Measurements from ENCODE around the gene FOXI1. TPM values are rescaled to one million over a fixed set of nuclear protein-coding genes. Genes with fewer than 3 reads are reported as not detected.

FOXI1 gene
- total and polyA plus RNA-seq, 2 donors (not counting 3 experiments of a cell fraction or from before 2014, with no cell fraction given), result not detected

DNA sequence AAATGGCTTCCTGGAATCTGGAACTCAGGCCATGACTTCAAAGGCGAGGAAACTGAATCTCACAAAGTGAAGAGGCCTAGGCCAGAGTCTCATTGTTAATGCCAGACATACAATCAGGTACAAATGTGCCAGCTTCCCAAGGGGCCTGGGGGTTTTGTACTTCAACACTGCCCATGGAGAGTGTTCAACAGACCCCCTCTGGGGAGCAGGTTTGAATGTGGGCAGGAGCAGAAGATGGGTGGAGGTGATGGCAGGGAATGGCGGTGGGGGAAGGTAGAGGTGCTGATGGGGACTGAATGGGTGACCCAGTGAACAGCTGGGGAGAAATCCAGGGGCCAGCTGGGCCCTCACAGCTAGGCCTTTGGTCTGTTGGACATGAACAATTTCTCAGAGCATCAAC, 12.0 kb downstream of the FOXI1 start:
- TF ChIP-seq POLR2AphosphoS5 (IDR thresholded peaks at IDR 0.05; ENCODE audit: insufficient read depth, low read depth, low read length) (no peak), POLR2A (IDR thresholded peaks at IDR 0.05; ENCODE audit: low read depth, low read length) (no peak), MAX (IDR thresholded peaks at IDR 0.05; ENCODE audit: insufficient read depth, insufficient read length) (no peak), FOS (IDR thresholded peaks at IDR 0.05; ENCODE audit: borderline replicate concordance, insufficient read depth, low read length) (no peak), JUN (IDR thresholded peaks at IDR 0.05; ENCODE audit: borderline replicate concordance, insufficient read depth, insufficient read length, low read depth) (no peak), EZH2 (IDR thresholded peaks at IDR 0.05; ENCODE audit: borderline replicate concordance, low read depth, low read length, severe bottlenecking) (no peak), MYC (IDR thresholded peaks at IDR 0.05; ENCODE audit: low read depth, low read length) (no peak), GATA2 (IDR thresholded peaks at IDR 0.05; ENCODE audit: insufficient read depth, insufficient read length, low read depth, low read length) (no peak)
- TF ChIP-seq, protein P1, sequence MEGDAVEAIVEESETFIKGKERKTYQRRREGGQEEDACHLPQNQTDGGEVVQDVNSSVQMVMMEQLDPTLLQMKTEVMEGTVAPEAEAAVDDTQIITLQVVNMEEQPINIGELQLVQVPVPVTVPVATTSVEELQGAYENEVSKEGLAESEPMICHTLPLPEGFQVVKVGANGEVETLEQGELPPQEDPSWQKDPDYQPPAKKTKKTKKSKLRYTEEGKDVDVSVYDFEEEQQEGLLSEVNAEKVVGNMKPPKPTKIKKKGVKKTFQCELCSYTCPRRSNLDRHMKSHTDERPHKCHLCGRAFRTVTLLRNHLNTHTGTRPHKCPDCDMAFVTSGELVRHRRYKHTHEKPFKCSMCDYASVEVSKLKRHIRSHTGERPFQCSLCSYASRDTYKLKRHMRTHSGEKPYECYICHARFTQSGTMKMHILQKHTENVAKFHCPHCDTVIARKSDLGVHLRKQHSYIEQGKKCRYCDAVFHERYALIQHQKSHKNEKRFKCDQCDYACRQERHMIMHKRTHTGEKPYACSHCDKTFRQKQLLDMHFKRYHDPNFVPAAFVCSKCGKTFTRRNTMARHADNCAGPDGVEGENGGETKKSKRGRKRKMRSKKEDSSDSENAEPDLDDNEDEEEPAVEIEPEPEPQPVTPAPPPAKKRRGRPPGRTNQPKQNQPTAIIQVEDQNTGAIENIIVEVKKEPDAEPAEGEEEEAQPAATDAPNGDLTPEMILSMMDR (IDR thresholded peaks at IDR 0.05; ENCODE audit: extremely low read depth in 1 of 2, insufficient read depth in 1 of 2, low read depth in 1 of 2, low read length in 2 of 2), result no peak
- intact Hi-C loops (cut with micrococcal nuclease) (no loop called here), dilution Hi-C loops (cut with MboI; ENCODE audit: extremely low pct_ligation_motif_present, low sequenced_read_pairs) (no loop called here)
- H3K9me1 ChIP-seq (replicated peaks; ENCODE audit: control insufficient read depth, extremely low read depth, insufficient read depth, low read length), result no peaks in the 10 kb centered on the region
- H3K27me3 ChIP-seq (ENCODE audit: control insufficient read depth in 2 of 2, insufficient read depth in 2 of 2, low read length in 2 of 2), result no peaks in the 10 kb centered on the region
- FAIRE-seq (no peak), DNase-seq (ENCODE audit: low read depth, low spot score) (no peak)
- H3K4me2 ChIP-seq (ENCODE audit: insufficient read depth, low read length), result no peak overlapping the region
- no peaks in the 10 kb centered on the region for H3K79me2 ChIP-seq (ENCODE audit: control insufficient read depth, insufficient read depth, low read length)
- CTCF ChIA-PET, result no interaction called here
- no peak overlapping the region for H3K4me3 ChIP-seq (replicated peaks in 1 of 3; ENCODE audit: insufficient read depth in 1 of 3, low read depth in 1 of 3, low read length in 3 of 3)
- POLR2A ChIA-PET, result no interaction called here
- peaks cover 8% of the 10 kb centered on the region for H3K4me1 ChIP-seq (ENCODE audit: control insufficient read depth, extremely low read depth, insufficient read depth, low read length)
- BruUV-seq (replicated peaks), result no TSS peak
- no peak overlapping the region for H3K9ac ChIP-seq (replicated peaks; ENCODE audit: extremely low read depth, insufficient read depth, low read length)
- H3K36me3 ChIP-seq (ENCODE audit: control insufficient read depth in 2 of 2, extremely low read depth in 1 of 2, insufficient read depth in 2 of 2, low read length in 2 of 2), result no peaks in the 10 kb centered on the region
- no peaks in the 10 kb centered on the region for H3K9me3 ChIP-seq (replicated peaks; ENCODE audit: control insufficient read depth, insufficient read depth, low read length)
- H4K20me1 ChIP-seq (replicated peaks; ENCODE audit: control insufficient read depth, extremely low read depth, insufficient read depth, low read length), result no peaks in the 10 kb centered on the region
- no peak overlapping the region for H3K27ac ChIP-seq (ENCODE audit: insufficient read depth, low read depth, low read length)
- no peak overlapping the region for H2AFZ ChIP-seq (ENCODE audit: low read depth, low read length)
